DOHH2 (cell line): ENCODE results near the gene KCNAB1.

Source experiments
- H3F3A ChIP-seq: fragments of 200-600 bp; sonication (generic), shearing (Covaris generic); 2 replicates; pipeline ENCODE4 v1.6.0; 2016; ENCODE audit warnings: antibody characterized with exemption, mild to moderate bottlenecking; ENCODE audit not compliant: control insufficient read depth, insufficient read depth
- H3K27ac ChIP-seq: fragments of 200-600 bp; sonication (generic); 2 replicates; pipeline ENCODE4 v1.5.1; 2014; ENCODE audit warnings: low read depth, mild to moderate bottlenecking, low read length, moderate library complexity
- H3K27me3 ChIP-seq: fragments of 200-600 bp; sonication (generic); 2 replicates; pipeline ENCODE4 v1.6.1; 2014; ENCODE audit warnings: mild to moderate bottlenecking, low read length, mixed read lengths; ENCODE audit not compliant: control insufficient read depth
- H3K36me3 ChIP-seq: fragments of 200-600 bp; sonication (generic); 2 replicates; pipeline ENCODE4 v1.6.1; 2014; ENCODE audit warnings: mild to moderate bottlenecking, low read length, moderate library complexity, mixed read lengths; ENCODE audit not compliant: control insufficient read depth
- H3K4me1 ChIP-seq: fragments of 200-600 bp; sonication (generic); 2 replicates; pipeline ENCODE4 v1.6.1; 2014; ENCODE audit warnings: mild to moderate bottlenecking, low read length, mixed read lengths; ENCODE audit not compliant: control insufficient read depth
- H3K4me2 ChIP-seq: fragments of 200-600 bp; sonication (generic); 2 replicates; pipeline ENCODE4 v1.6.0; 2014; ENCODE audit warnings: mild to moderate bottlenecking, low read length, moderate library complexity
- H3K4me3 ChIP-seq: fragments of 200-600 bp; sonication (generic); 2 replicates; pipeline ENCODE4 v1.5.1; 2014; ENCODE audit warnings: mild to moderate bottlenecking, low read length, mixed read lengths
- H3K79me2 ChIP-seq: fragments of 200-600 bp; sonication (generic); 2 replicates; pipeline ENCODE4 v1.6.1; 2014; ENCODE audit warnings: mild to moderate bottlenecking, low read length, mixed read lengths; ENCODE audit not compliant: control insufficient read depth
- H3K9me2 ChIP-seq: fragments of 200-600 bp; sonication (generic); replicated peaks from 2 replicates; pipeline ENCODE4 v1.6.1; 2014; ENCODE audit warnings: mild to moderate bottlenecking, low read length, mixed read lengths; ENCODE audit not compliant: control insufficient read depth
- H3K9me3 ChIP-seq: fragments of 200-600 bp; sonication (generic); 2 replicates; pipeline ENCODE4 v1.6.1; 2014; ENCODE audit warnings: antibody characterized with exemption, low read length, mixed read lengths; ENCODE audit not compliant: control insufficient read depth, insufficient read depth
- H4K20me1 ChIP-seq: fragments of 200-600 bp; sonication (generic); 2 replicates; pipeline ENCODE4 v1.6.0; 2014; ENCODE audit warnings: low read depth, mild to moderate bottlenecking, antibody characterized with exemption, low read length, moderate library complexity; ENCODE audit not compliant: control insufficient read depth, insufficient read depth
- CTCF ChIP-seq: fragments of 200-600 bp; sonication (generic); IDR thresholded peaks from one replicate; pipeline ENCODE4 v1.5.1; 2014; ENCODE audit warnings: antibody characterized with exemption, mild to moderate bottlenecking, low read depth, low read length; ENCODE audit not compliant: poor library complexity, severe bottlenecking
- EZH2phosphoT487 ChIP-seq: fragments of 200-600 bp; sonication (generic); IDR thresholded peaks from 2 replicates; pipeline ENCODE4 v1.6.1; 2017; ENCODE audit warnings: borderline replicate concordance, mild to moderate bottlenecking, antibody characterized with exemption, low read length, moderate library complexity, mixed read lengths

Gene KCNAB1

GRCh38 chr3:156491192-156491591 is 370.8 kb downstream of the KCNAB1 start:
- no peak for TF ChIP-seq EZH2phosphoT487
- TF ChIP-seq CTCF = no peak
- Histone ChIP-seq H3K79me2 (no peaks in the 10 kb centered on the region), H3K9me3 (no peaks in the 10 kb centered on the region), H3K27ac (no peak overlapping the region), H3K4me3 (no peak overlapping the region), H3F3A (no peaks in the 10 kb centered on the region), H3K36me3 (no peaks in the 10 kb centered on the region), H3K4me2 (no peak overlapping the region), H3K9me2 (no peaks in the 10 kb centered on the region), H3K4me1 (no peaks in the 10 kb centered on the region), H4K20me1 (no peaks in the 10 kb centered on the region), H3K27me3 (peaks cover 12% of the 10 kb centered on the region)

- no peaks in the 10 kb centered on the region for H3K9me2 ChIP-seq
- no peak overlapping the region for H3K27ac ChIP-seq
- no peak overlapping the region for H3K4me3 ChIP-seq
- 0 out of 2 replicates have a peak, but pooled peaks cover 2% of the 10 kb centered on the region for H3K9me3 ChIP-seq
- H4K20me1 ChIP-seq = no peaks in the 10 kb centered on the region
- H3K79me2 ChIP-seq = no peaks in the 10 kb centered on the region
- H3K4me2 ChIP-seq = no peak overlapping the region
- H3F3A ChIP-seq = no peaks in the 10 kb centered on the region
- H3K27me3 ChIP-seq = peaks cover 12% of the 10 kb centered on the region
- H3K36me3 ChIP-seq = no peaks in the 10 kb centered on the region
- H3K4me1 ChIP-seq = no peaks in the 10 kb centered on the region
- TF ChIP-seq CTCF (no peak), EZH2phosphoT487 (no peak)
These were observed 372.5 kb downstream of the KCNAB1 start for GRCh38 chr3:156492801-156493261.

- Histone ChIP-seq H3K36me3 (no peaks in the 10 kb centered on the region), H3K4me3 (no peak overlapping the region), H3K27ac (no peak overlapping the region), H3F3A (no peaks in the 10 kb centered on the region), H3K9me3 (peaks cover 7% of the 10 kb centered on the region; the same call in 1 of the 2 replicates), H3K4me2 (no peak overlapping the region), H4K20me1 (no peaks in the 10 kb centered on the region), H3K79me2 (no peaks in the 10 kb centered on the region), H3K27me3 (peaks cover 12% of the 10 kb centered on the region), H3K4me1 (no peaks in the 10 kb centered on the region), H3K9me2 (no peaks in the 10 kb centered on the region)
- TF ChIP-seq CTCF (no peak), EZH2phosphoT487 (no peak)
These were observed 373.5 kb downstream of the KCNAB1 start for GRCh38 chr3:156493887-156494286.

GRCh38 chr3:156495816-156496215 is 375.4 kb downstream of the KCNAB1 start:
- no peak overlapping the region for H3K4me2 ChIP-seq
- peaks cover 10% of the 10 kb centered on the region for H3K27me3 ChIP-seq
- H3K9me2 ChIP-seq = no peaks in the 10 kb centered on the region
- no peaks in the 10 kb centered on the region for H3F3A ChIP-seq
- H3K79me2 ChIP-seq = no peaks in the 10 kb centered on the region
- no peaks in the 10 kb centered on the region for H3K4me1 ChIP-seq
- H3K4me3 ChIP-seq = no peak overlapping the region
- H3K36me3 ChIP-seq = no peaks in the 10 kb centered on the region
- H3K9me3 ChIP-seq = peaks cover 7% of the 10 kb centered on the region; the same call in 1 of the 2 replicates
- no peaks in the 10 kb centered on the region for H4K20me1 ChIP-seq
- no peak overlapping the region for H3K27ac ChIP-seq
- TF ChIP-seq EZH2phosphoT487 = no peak
- no peak for TF ChIP-seq CTCF
